ENCODE results near the gene ARHGDIB. TPM values are rescaled to one million over a fixed set of nuclear protein-coding genes. Genes with fewer than 3 reads are reported as not detected.

Gene ARHGDIB
- total and polyA plus RNA-seq, 2 donors (not counting 1 experiment from before 2014, with no cell fraction given) = 8.3 to 43.7 TPM

DNA sequence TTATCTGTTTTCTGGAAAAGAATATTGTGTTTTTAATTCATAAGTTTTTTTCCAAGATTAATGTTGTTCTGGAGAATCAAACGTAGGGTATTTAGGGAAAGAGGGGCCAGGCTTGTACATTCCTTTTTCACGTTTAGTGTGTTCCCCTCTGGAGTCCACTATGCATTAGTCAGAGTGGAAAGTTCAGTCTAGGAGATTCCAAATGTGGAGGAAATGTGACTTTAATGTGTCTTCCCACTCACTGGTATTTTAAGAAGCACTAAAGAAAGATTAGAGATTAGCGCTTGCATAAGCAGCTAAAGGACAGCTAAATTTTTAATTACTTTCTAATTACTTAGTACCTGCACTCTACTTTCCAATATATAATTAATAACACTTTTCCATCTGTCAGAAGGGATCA is 7.1 kb upstream of the ARHGDIB start:
- H3K36me3 ChIP-seq (ENCODE audit: control insufficient read depth, insufficient read depth, low read length) = no peaks in the 10 kb centered on the region
- no peak for TF ChIP-seq EZH2 (IDR thresholded peaks at IDR 0.05; ENCODE audit: low read length, missing control alignments)
- TF ChIP-seq, protein P1, sequence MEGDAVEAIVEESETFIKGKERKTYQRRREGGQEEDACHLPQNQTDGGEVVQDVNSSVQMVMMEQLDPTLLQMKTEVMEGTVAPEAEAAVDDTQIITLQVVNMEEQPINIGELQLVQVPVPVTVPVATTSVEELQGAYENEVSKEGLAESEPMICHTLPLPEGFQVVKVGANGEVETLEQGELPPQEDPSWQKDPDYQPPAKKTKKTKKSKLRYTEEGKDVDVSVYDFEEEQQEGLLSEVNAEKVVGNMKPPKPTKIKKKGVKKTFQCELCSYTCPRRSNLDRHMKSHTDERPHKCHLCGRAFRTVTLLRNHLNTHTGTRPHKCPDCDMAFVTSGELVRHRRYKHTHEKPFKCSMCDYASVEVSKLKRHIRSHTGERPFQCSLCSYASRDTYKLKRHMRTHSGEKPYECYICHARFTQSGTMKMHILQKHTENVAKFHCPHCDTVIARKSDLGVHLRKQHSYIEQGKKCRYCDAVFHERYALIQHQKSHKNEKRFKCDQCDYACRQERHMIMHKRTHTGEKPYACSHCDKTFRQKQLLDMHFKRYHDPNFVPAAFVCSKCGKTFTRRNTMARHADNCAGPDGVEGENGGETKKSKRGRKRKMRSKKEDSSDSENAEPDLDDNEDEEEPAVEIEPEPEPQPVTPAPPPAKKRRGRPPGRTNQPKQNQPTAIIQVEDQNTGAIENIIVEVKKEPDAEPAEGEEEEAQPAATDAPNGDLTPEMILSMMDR (conservative IDR thresholded peaks at IDR 0.05 in 1 of 2, IDR thresholded peaks at IDR 0.05 in 1 of 2; ENCODE audit: low read depth in 1 of 2, low read length in 2 of 2) = no peak
- H3K79me2 ChIP-seq (ENCODE audit: control insufficient read depth, insufficient read depth, low read length) = no peaks in the 10 kb centered on the region
- H3K27me3 ChIP-seq (ENCODE audit: control insufficient read depth, insufficient read depth, low read length) = no peaks in the 10 kb centered on the region
- H3K4me3 ChIP-seq (replicated peaks in 1 of 4; ENCODE audit: control extremely low read depth in 1 of 4, insufficient read depth in 1 of 4, low read depth in 3 of 4, low read length in 4 of 4) = no peak overlapping the region
- no peak overlapping the region for H3K4me2 ChIP-seq (ENCODE audit: extremely low read depth, insufficient read depth, low read length)
- H2AFZ ChIP-seq (ENCODE audit: low read length) = no peak overlapping the region
- peaks cover 2% of the 10 kb centered on the region for H3K4me1 ChIP-seq (ENCODE audit: control insufficient read depth, extremely low read depth, insufficient read depth, low read length)
- no peaks in the 10 kb centered on the region for H4K20me1 ChIP-seq (ENCODE audit: control insufficient read depth, extremely low read depth, insufficient read depth, low read length)
- DNase-seq (ENCODE audit: low read depth in 2 of 2) = peak in 1 of 2 donors; percentile 14
- no peak overlapping the region for H3K27ac ChIP-seq (ENCODE audit: insufficient read depth, low read length)
- H3K9me3 ChIP-seq (ENCODE audit: control insufficient read depth, insufficient read depth, low read depth, low read length) = no peaks in the 10 kb centered on the region
- no peak overlapping the region for H3K9ac ChIP-seq (ENCODE audit: insufficient read depth, low read length)

DNA sequence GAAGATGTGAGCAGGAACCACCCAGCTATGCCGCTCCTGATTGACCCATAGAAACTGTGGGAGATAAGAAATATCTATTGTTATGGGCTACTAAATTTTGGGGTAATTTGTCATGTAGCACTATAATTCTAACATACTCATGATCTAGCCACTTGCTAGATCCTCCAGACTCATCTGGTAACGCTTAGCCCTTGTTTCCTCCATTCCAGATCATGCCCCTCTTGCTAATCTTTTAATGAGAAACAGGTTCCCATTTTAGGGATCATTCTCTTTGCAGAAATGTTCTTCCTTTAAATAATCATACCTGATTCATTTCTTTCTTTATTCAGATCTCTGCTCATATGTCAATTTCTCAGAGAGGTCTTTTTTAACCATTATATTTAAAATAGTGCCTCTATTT is 3.8 kb upstream of the ARHGDIB start:
- Histone ChIP-seq H3K4me2 (ENCODE audit: extremely low read depth, insufficient read depth, low read length) (no peak overlapping the region), H3K9ac (ENCODE audit: insufficient read depth, low read length) (no peak overlapping the region), H2AFZ (ENCODE audit: low read length) (no peak overlapping the region), H3K27ac (ENCODE audit: insufficient read depth, low read length) (no peak overlapping the region), H3K79me2 (ENCODE audit: control insufficient read depth, insufficient read depth, low read length) (no peaks in the 10 kb centered on the region), H4K20me1 (ENCODE audit: control insufficient read depth, extremely low read depth, insufficient read depth, low read length) (no peaks in the 10 kb centered on the region), H3K27me3 (ENCODE audit: control insufficient read depth, insufficient read depth, low read length) (no peaks in the 10 kb centered on the region), H3K4me3 (replicated peaks in 1 of 4; ENCODE audit: control extremely low read depth in 1 of 4, insufficient read depth in 1 of 4, low read depth in 3 of 4, low read length in 4 of 4) (no peak overlapping the region), H3K9me3 (ENCODE audit: control insufficient read depth, insufficient read depth, low read depth, low read length) (no peaks in the 10 kb centered on the region), H3K36me3 (ENCODE audit: control insufficient read depth, insufficient read depth, low read length) (no peaks in the 10 kb centered on the region), H3K4me1 (ENCODE audit: control insufficient read depth, extremely low read depth, insufficient read depth, low read length) (peaks cover 2% of the 10 kb centered on the region)
- DNase-seq (ENCODE audit: low read depth in 2 of 2) = no peak
- TF ChIP-seq, protein P1 (conservative IDR thresholded peaks at IDR 0.05 in 1 of 2, IDR thresholded peaks at IDR 0.05 in 1 of 2; ENCODE audit: low read depth in 1 of 2, low read length in 2 of 2) = no peak

DNA sequence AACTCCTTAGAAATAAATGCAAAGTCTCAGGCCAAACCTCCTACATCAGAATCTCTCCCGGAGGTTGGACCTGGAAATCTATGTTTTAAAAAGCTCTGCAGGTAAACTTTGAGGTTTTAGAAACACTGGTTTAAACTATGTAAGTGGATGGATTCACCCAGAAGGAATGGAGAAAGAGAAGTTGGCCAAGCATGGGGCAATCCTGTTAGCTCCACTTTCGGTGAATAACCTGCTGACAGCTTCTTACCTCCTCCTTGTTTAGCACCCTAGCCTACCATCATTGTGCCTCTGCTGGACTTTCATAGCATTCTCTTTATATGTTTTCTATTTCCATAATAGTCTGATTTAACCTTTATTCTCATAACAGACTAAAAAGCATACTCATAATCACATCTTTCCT is 3.0 kb upstream of the ARHGDIB start:
- DNase-seq (ENCODE audit: low read depth in 2 of 2) = no peak
- no peak overlapping the region for H3K4me3 ChIP-seq (replicated peaks in 1 of 4; ENCODE audit: control extremely low read depth in 1 of 4, insufficient read depth in 1 of 4, low read depth in 3 of 4, low read length in 4 of 4)
- no peak overlapping the region for H3K27ac ChIP-seq (ENCODE audit: insufficient read depth, low read length)
- no peaks in the 10 kb centered on the region for H3K36me3 ChIP-seq (ENCODE audit: control insufficient read depth, insufficient read depth, low read length)
- no peak overlapping the region for H3K4me2 ChIP-seq (ENCODE audit: extremely low read depth, insufficient read depth, low read length)
- no peaks in the 10 kb centered on the region for H3K27me3 ChIP-seq (ENCODE audit: control insufficient read depth, insufficient read depth, low read length)
- H3K4me1 ChIP-seq (ENCODE audit: control insufficient read depth, extremely low read depth, insufficient read depth, low read length) = peaks cover 2% of the 10 kb centered on the region
- H2AFZ ChIP-seq (ENCODE audit: low read length) = no peak overlapping the region
- H3K9ac ChIP-seq (ENCODE audit: insufficient read depth, low read length) = no peak overlapping the region
- H3K79me2 ChIP-seq (ENCODE audit: control insufficient read depth, insufficient read depth, low read length) = no peaks in the 10 kb centered on the region
- TF ChIP-seq, protein P1 (conservative IDR thresholded peaks at IDR 0.05 in 1 of 2, IDR thresholded peaks at IDR 0.05 in 1 of 2; ENCODE audit: low read depth in 1 of 2, low read length in 2 of 2) = no peak
- no peak for TF ChIP-seq EZH2 (IDR thresholded peaks at IDR 0.05; ENCODE audit: low read length, missing control alignments)
- H4K20me1 ChIP-seq (ENCODE audit: control insufficient read depth, extremely low read depth, insufficient read depth, low read length) = no peaks in the 10 kb centered on the region
- no peaks in the 10 kb centered on the region for H3K9me3 ChIP-seq (ENCODE audit: control insufficient read depth, insufficient read depth, low read depth, low read length)

All from fibroblast of lung (primary cell).